HEK293 (cell line): ENCODE results near the gene AFAP1L2.

ENCODE experiments used
- GLI2 ChIP-seq: fragments of 450-650 bp; formaldehyde crosslinking; IDR thresholded peaks from 2 replicates; pipeline ENCODE4; 2017; ENCODE audit warnings: missing biosample characterization, missing genetic modification characterization, low read depth, borderline replicate concordance
- GLIS1 ChIP-seq: fragments of 450-650 bp; formaldehyde crosslinking; IDR thresholded peaks from 2 replicates; pipeline ENCODE4 v1.5.1; 2016; ENCODE audit warnings: missing biosample characterization, missing genetic modification characterization
- KLF1 ChIP-seq: fragments of 450-650 bp; formaldehyde crosslinking; IDR thresholded peaks from 2 replicates; pipeline ENCODE4 v1.5.1; 2016; ENCODE audit warnings: missing biosample characterization, missing genetic modification characterization
- KLF10 ChIP-seq: fragments of 450-650 bp; IDR thresholded peaks from 2 replicates; pipeline ENCODE4 v1.5.1; 2018; ENCODE audit warnings: missing biosample characterization, mild to moderate bottlenecking, missing genetic modification characterization
- MYNN ChIP-seq: fragments of 450-650 bp; formaldehyde crosslinking; IDR thresholded peaks from 2 replicates; pipeline ENCODE4 v1.5.1; 2016; ENCODE audit warnings: missing biosample characterization, missing genetic modification characterization, borderline replicate concordance
- REPIN1 ChIP-seq: fragments of 450-650 bp; formaldehyde crosslinking; IDR thresholded peaks from 2 replicates; pipeline ENCODE4 v1.5.1; 2017; ENCODE audit warnings: missing biosample characterization, missing genetic modification characterization, low read depth
- SCRT1 ChIP-seq: fragments of 450-650 bp; formaldehyde crosslinking; IDR thresholded peaks from 2 replicates; pipeline ENCODE4 v1.5.1; 2016; ENCODE audit warnings: missing biosample characterization, missing genetic modification characterization, borderline replicate concordance
- SETDB1 ChIP-seq: IDR thresholded peaks from one replicate; pipeline ENCODE4 v1.6.1; 2017; ENCODE audit warnings: mild to moderate bottlenecking, low read length, moderate library complexity, mixed read lengths; ENCODE audit not compliant: insufficient read length
- SP7 ChIP-seq: fragments of 450-650 bp; formaldehyde crosslinking; IDR thresholded peaks from 2 replicates; pipeline ENCODE4 v1.5.1; 2016; ENCODE audit warnings: missing biosample characterization, missing genetic modification characterization
- YY2 ChIP-seq: fragments of 450-650 bp; formaldehyde crosslinking; IDR thresholded peaks from 2 replicates; pipeline ENCODE4 v1.5.1; 2016; ENCODE audit warnings: missing biosample characterization, missing genetic modification characterization
- ZBTB20 ChIP-seq: fragments of 450-650 bp; formaldehyde crosslinking; IDR thresholded peaks from 2 replicates; pipeline ENCODE4 v1.5.1; 2016; ENCODE audit warnings: missing biosample characterization, missing genetic modification characterization
- ZBTB21 ChIP-seq: fragments of 450-650 bp; formaldehyde crosslinking; IDR thresholded peaks from 2 replicates; pipeline ENCODE4 v1.5.1; 2017; ENCODE audit warnings: missing biosample characterization, missing genetic modification characterization
- ZBTB8A ChIP-seq: fragments of 450-650 bp; formaldehyde crosslinking; IDR thresholded peaks from 2 replicates; pipeline ENCODE4 v1.5.1; 2016; ENCODE audit warnings: missing biosample characterization, missing genetic modification characterization
- ZNF19 ChIP-seq: fragments of 450-650 bp; formaldehyde crosslinking; IDR thresholded peaks from 2 replicates; pipeline ENCODE4; 2016; ENCODE audit warnings: missing biosample characterization, missing genetic modification characterization, low read depth
- ZNF214 ChIP-seq: fragments of 450-650 bp; formaldehyde crosslinking; IDR thresholded peaks from 2 replicates; pipeline ENCODE4 v1.5.1; 2017; ENCODE audit warnings: missing biosample characterization, mild to moderate bottlenecking, missing genetic modification characterization, borderline replicate concordance
- ZNF239 ChIP-seq: fragments of 450-650 bp; formaldehyde crosslinking; IDR thresholded peaks from 2 replicates; pipeline ENCODE4 v1.5.1; 2016; ENCODE audit warnings: missing biosample characterization, missing genetic modification characterization
- ZNF24 ChIP-seq: fragments of 450-650 bp; formaldehyde crosslinking; IDR thresholded peaks from 2 replicates; pipeline ENCODE4 v1.5.1; 2016; ENCODE audit warnings: missing biosample characterization, missing genetic modification characterization
- ZNF341 ChIP-seq: fragments of 450-650 bp; formaldehyde crosslinking; IDR thresholded peaks from 2 replicates; pipeline ENCODE4; 2016; ENCODE audit warnings: low read depth, missing biosample characterization, missing genetic modification characterization
- ZNF366 ChIP-seq: fragments of 450-650 bp; formaldehyde crosslinking; conservative IDR thresholded peaks from 2 replicates; pipeline ENCODE4 v1.5.1; 2016; ENCODE audit warnings: missing biosample characterization, missing genetic modification characterization
- ZNF404 ChIP-seq: fragments of 450-650 bp; formaldehyde crosslinking; IDR thresholded peaks from 2 replicates; pipeline ENCODE4 v1.5.1; 2017; ENCODE audit warnings: missing biosample characterization, missing genetic modification characterization
- ZNF529 ChIP-seq: fragments of 450-650 bp; formaldehyde crosslinking; IDR thresholded peaks from 2 replicates; pipeline ENCODE4 v1.5.1; 2017; ENCODE audit warnings: missing genetic modification characterization, missing biosample characterization; ENCODE audit not compliant: insufficient replicate concordance
- ZNF610 ChIP-seq: fragments of 450-650 bp; formaldehyde crosslinking; IDR thresholded peaks from 2 replicates; pipeline ENCODE4 v1.5.1; 2016; ENCODE audit warnings: missing biosample characterization, missing genetic modification characterization, borderline replicate concordance
- TF ChIP-seq, protein P1 (sequence below): fragments of 450-650 bp; formaldehyde crosslinking; IDR thresholded peaks from 2 replicates; pipeline ENCODE4 v1.5.1; 2017; ENCODE audit warnings: missing biosample characterization, missing genetic modification characterization
- TF ChIP-seq, protein P2 (sequence below): fragments of 450-650 bp; formaldehyde crosslinking; IDR thresholded peaks from 2 replicates; pipeline ENCODE4 v1.5.1; 2017; ENCODE audit warnings: missing biosample characterization, missing genetic modification characterization
- TF ChIP-seq, protein P3 (sequence below): fragments of 450-650 bp; IDR thresholded peaks from 2 replicates; pipeline ENCODE4 v1.5.1; 2018; ENCODE audit warnings: missing biosample characterization, mild to moderate bottlenecking, missing genetic modification characterization
- TF ChIP-seq, protein P4 (sequence below): fragments of 450-650 bp; formaldehyde crosslinking; IDR thresholded peaks from 2 replicates; pipeline ENCODE4 v1.5.1; 2016; ENCODE audit warnings: missing biosample characterization, missing genetic modification characterization, borderline replicate concordance
- TF ChIP-seq, protein P5 (sequence below): fragments of 450-650 bp; formaldehyde crosslinking; IDR thresholded peaks from 2 replicates; pipeline ENCODE4 v1.5.1; 2016; ENCODE audit warnings: missing biosample characterization, missing genetic modification characterization
- TF ChIP-seq, protein P6 (sequence below): fragments of 450-650 bp; formaldehyde crosslinking; IDR thresholded peaks from 2 replicates; pipeline ENCODE4 v1.5.1; 2017; ENCODE audit warnings: missing biosample characterization, missing genetic modification characterization

Gene AFAP1L2

DNA sequence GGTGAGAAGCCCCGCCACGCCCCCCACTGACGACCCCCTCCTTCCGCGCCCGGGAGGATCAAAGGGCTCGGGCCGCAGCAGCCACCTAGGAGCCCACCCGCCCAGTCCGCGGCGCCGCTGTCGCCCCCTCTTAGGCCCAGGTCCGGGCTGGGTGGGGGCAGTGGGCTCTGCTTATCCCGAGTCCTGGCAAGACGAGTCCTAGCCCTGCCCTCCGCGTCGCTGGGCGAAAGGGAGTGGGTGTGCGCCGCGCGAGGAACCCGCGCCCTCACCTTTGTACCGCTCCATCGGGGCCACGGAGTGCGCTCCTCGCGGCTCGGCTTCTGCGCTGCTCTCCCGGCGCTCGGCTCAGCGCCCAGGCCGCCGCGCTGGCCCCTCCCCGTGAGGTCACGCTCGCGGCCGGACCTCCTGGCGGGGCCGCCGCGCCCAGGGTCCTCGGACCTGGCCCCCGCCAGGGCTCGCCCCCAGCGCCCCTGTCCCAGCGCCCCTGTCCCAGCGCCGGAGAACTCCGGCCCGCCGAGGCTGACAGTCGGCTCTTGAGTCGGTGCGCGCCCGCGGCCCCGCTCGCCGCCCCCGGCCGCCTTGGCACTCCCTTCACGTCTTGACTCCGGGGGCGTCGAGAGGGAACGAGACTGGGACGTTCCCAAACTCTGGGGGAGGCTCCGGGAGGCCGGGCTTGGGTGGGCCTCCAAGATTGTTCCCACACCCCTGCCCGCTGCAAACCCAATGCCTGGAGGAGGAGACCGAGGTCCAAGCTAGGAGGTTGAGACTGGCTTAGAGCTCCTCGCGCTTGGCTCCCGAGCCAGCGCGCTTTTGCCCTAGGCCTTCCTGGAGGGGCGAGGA, at the start of gene AFAP1L2 (continued):
- TF ChIP-seq, protein P1, sequence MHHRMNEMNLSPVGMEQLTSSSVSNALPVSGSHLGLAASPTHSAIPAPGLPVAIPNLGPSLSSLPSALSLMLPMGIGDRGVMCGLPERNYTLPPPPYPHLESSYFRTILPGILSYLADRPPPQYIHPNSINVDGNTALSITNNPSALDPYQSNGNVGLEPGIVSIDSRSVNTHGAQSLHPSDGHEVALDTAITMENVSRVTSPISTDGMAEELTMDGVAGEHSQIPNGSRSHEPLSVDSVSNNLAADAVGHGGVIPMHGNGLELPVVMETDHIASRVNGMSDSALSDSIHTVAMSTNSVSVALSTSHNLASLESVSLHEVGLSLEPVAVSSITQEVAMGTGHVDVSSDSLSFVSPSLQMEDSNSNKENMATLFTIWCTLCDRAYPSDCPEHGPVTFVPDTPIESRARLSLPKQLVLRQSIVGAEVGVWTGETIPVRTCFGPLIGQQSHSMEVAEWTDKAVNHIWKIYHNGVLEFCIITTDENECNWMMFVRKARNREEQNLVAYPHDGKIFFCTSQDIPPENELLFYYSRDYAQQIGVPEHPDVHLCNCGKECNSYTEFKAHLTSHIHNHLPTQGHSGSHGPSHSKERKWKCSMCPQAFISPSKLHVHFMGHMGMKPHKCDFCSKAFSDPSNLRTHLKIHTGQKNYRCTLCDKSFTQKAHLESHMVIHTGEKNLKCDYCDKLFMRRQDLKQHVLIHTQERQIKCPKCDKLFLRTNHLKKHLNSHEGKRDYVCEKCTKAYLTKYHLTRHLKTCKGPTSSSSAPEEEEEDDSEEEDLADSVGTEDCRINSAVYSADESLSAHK (tag by site-specific recombination) = no peak
- TF ChIP-seq, protein P2, sequence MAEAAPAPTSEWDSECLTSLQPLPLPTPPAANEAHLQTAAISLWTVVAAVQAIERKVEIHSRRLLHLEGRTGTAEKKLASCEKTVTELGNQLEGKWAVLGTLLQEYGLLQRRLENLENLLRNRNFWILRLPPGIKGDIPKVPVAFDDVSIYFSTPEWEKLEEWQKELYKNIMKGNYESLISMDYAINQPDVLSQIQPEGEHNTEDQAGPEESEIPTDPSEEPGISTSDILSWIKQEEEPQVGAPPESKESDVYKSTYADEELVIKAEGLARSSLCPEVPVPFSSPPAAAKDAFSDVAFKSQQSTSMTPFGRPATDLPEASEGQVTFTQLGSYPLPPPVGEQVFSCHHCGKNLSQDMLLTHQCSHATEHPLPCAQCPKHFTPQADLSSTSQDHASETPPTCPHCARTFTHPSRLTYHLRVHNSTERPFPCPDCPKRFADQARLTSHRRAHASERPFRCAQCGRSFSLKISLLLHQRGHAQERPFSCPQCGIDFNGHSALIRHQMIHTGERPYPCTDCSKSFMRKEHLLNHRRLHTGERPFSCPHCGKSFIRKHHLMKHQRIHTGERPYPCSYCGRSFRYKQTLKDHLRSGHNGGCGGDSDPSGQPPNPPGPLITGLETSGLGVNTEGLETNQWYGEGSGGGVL (tag by site-specific recombination) = peak; percentile 21; the same call in 1 of the 2 replicates
- TF ChIP-seq ZNF366 (tag by site-specific recombination) = no peak
- peak; percentile 2; the same call in 1 of the 2 replicates for TF ChIP-seq SCRT1 (tag by site-specific recombination)
- TF ChIP-seq KLF1 (tag by site-specific recombination) = no peak
- no peak for TF ChIP-seq ZNF610
- TF ChIP-seq ZNF19 (tag by site-specific recombination) = no peak
- TF ChIP-seq MYNN = no peak
- TF ChIP-seq, protein P3, sequence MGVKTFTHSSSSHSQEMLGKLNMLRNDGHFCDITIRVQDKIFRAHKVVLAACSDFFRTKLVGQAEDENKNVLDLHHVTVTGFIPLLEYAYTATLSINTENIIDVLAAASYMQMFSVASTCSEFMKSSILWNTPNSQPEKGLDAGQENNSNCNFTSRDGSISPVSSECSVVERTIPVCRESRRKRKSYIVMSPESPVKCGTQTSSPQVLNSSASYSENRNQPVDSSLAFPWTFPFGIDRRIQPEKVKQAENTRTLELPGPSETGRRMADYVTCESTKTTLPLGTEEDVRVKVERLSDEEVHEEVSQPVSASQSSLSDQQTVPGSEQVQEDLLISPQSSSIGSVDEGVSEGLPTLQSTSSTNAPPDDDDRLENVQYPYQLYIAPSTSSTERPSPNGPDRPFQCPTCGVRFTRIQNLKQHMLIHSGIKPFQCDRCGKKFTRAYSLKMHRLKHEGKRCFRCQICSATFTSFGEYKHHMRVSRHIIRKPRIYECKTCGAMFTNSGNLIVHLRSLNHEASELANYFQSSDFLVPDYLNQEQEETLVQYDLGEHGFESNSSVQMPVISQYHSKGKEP = no peak
- peak; percentile 64 for TF ChIP-seq ZBTB20
- no peak for TF ChIP-seq ZBTB8A (tag by site-specific recombination)
- TF ChIP-seq ZNF214 (tag by site-specific recombination) = no peak
- TF ChIP-seq ZNF404 (tag by site-specific recombination) = no peak
- no peak for TF ChIP-seq GLI2 (tag by site-specific recombination)
- no peak for TF ChIP-seq ZBTB21 (tag by site-specific recombination)
- no peak for TF ChIP-seq KLF10 (tag by site-specific recombination)
- no peak for TF ChIP-seq ZNF341 (tag by site-specific recombination)
- TF ChIP-seq, protein P4, sequence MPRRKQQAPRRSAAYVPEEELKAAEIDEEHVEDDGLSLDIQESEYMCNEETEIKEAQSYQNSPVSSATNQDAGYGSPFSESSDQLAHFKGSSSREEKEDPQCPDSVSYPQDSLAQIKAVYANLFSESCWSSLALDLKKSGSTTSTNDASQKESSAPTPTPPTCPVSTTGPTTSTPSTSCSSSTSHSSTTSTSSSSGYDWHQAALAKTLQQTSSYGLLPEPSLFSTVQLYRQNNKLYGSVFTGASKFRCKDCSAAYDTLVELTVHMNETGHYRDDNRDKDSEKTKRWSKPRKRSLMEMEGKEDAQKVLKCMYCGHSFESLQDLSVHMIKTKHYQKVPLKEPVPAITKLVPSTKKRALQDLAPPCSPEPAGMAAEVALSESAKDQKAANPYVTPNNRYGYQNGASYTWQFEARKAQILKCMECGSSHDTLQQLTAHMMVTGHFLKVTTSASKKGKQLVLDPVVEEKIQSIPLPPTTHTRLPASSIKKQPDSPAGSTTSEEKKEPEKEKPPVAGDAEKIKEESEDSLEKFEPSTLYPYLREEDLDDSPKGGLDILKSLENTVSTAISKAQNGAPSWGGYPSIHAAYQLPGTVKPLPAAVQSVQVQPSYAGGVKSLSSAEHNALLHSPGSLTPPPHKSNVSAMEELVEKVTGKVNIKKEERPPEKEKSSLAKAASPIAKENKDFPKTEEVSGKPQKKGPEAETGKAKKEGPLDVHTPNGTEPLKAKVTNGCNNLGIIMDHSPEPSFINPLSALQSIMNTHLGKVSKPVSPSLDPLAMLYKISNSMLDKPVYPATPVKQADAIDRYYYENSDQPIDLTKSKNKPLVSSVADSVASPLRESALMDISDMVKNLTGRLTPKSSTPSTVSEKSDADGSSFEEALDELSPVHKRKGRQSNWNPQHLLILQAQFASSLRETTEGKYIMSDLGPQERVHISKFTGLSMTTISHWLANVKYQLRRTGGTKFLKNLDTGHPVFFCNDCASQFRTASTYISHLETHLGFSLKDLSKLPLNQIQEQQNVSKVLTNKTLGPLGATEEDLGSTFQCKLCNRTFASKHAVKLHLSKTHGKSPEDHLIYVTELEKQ = no peak
- TF ChIP-seq SETDB1 = no peak
- no peak for TF ChIP-seq ZNF529
- no peak for TF ChIP-seq ZNF24 (tag by site-specific recombination)
- TF ChIP-seq YY2 (tag by site-specific recombination) = no peak
- no peak; the same call in 1 of the 2 replicates for TF ChIP-seq GLIS1 (tag by site-specific recombination)
- no peak for TF ChIP-seq REPIN1 (tag by site-specific recombination)
- TF ChIP-seq, protein P5, sequence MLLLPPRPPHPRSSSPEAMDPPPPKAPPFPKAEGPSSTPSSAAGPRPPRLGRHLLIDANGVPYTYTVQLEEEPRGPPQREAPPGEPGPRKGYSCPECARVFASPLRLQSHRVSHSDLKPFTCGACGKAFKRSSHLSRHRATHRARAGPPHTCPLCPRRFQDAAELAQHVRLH (tag by site-specific recombination) = no peak
- no peak for TF ChIP-seq ZNF239 (tag by site-specific recombination)
- TF ChIP-seq SP7 (tag by site-specific recombination) = no peak
- TF ChIP-seq, protein P6, sequence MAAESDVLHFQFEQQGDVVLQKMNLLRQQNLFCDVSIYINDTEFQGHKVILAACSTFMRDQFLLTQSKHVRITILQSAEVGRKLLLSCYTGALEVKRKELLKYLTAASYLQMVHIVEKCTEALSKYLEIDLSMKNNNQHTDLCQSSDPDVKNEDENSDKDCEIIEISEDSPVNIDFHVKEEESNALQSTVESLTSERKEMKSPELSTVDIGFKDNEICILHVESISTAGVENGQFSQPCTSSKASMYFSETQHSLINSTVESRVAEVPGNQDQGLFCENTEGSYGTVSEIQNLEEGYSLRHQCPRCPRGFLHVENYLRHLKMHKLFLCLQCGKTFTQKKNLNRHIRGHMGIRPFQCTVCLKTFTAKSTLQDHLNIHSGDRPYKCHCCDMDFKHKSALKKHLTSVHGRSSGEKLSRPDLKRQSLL (tag by site-specific recombination) = no peak
